ENCODE results near the gene PNP.

Gene PNP

DNA sequence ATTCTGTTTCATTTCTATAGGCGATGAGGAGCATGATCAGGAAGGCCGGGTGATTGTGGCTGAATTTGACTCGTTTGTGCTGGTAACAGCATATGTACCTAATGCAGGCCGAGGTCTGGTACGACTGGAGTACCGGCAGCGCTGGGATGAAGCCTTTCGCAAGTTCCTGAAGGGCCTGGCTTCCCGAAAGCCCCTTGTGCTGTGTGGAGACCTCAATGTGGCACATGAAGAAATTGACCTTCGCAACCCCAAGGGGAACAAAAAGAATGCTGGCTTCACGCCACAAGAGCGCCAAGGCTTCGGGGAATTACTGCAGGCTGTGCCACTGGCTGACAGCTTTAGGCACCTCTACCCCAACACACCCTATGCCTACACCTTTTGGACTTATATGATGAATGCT is 12.2 kb upstream of the PNP start:
- DNase-seq (ENCODE audit: extremely low read depth, low read depth): no peak
- TF ChIP-seq, protein P1, sequence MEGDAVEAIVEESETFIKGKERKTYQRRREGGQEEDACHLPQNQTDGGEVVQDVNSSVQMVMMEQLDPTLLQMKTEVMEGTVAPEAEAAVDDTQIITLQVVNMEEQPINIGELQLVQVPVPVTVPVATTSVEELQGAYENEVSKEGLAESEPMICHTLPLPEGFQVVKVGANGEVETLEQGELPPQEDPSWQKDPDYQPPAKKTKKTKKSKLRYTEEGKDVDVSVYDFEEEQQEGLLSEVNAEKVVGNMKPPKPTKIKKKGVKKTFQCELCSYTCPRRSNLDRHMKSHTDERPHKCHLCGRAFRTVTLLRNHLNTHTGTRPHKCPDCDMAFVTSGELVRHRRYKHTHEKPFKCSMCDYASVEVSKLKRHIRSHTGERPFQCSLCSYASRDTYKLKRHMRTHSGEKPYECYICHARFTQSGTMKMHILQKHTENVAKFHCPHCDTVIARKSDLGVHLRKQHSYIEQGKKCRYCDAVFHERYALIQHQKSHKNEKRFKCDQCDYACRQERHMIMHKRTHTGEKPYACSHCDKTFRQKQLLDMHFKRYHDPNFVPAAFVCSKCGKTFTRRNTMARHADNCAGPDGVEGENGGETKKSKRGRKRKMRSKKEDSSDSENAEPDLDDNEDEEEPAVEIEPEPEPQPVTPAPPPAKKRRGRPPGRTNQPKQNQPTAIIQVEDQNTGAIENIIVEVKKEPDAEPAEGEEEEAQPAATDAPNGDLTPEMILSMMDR (IDR thresholded peaks at IDR 0.05; ENCODE audit: low read depth, low read length): no peak

- TF ChIP-seq, protein P1 (IDR thresholded peaks at IDR 0.05; ENCODE audit: low read depth, low read length): no peak
- no peak for DNase-seq (ENCODE audit: extremely low read depth, low read depth)
Measured at GRCh38 chr14:20458031-20458789, 11.0 kb upstream of the PNP start.

DNA sequence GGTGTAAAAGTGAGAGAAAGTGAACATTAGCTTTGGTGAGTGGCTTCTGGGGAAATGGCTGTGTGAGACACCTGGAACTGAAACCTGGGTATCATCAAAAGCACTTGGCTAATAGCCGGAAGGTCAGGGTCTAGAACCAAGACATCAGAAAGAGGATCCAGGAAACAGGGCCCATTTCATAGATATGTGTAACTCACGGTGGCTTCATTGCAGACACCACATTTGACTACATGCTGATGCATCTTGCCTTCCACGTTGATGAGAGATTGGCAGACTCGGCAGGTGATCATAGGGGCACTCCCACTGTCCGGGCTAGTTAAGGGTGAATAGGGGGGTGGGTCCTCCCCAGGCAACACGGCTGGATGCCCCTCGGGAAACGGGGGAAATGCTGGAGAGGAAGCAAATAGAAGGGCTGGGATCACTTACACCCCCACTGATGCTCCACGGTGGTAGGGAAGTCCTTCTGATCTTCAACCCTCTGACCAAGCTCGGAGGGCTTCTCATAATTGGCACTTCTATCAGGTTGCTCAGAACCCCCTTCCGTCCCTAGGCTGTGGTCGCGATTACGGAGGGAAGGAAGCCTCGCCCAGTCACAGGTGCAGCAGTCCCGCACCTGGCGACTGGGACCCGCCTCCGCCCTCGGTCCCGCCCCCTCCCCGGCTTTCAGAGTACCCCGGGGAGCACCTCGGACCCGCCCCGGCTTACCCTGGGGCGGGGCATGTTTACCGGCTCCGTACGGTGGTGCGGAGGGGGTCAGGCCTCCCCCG is 8.6 kb upstream of the PNP start:
- TF ChIP-seq, protein P1 (IDR thresholded peaks at IDR 0.05; ENCODE audit: low read depth, low read length): no peak

GRCh38 chr14:20461225-20462141 is 7.7 kb upstream of the PNP start, which contains the start of gene PIP4P1:
Gene PIP4P1 (minus strand): TSS chr14:20461434. CDS start chr14:20461325, 109 bp downstream.
- TF ChIP-seq, protein P1 (IDR thresholded peaks at IDR 0.05; ENCODE audit: low read depth, low read length): no peak
- peak; percentile 100 for DNase-seq (ENCODE audit: extremely low read depth, low read depth)

More for the DNA sequence above, 8.6 kb upstream of the PNP start:
- no peak for DNase-seq (ENCODE audit: extremely low read depth, low read depth)

DNA sequence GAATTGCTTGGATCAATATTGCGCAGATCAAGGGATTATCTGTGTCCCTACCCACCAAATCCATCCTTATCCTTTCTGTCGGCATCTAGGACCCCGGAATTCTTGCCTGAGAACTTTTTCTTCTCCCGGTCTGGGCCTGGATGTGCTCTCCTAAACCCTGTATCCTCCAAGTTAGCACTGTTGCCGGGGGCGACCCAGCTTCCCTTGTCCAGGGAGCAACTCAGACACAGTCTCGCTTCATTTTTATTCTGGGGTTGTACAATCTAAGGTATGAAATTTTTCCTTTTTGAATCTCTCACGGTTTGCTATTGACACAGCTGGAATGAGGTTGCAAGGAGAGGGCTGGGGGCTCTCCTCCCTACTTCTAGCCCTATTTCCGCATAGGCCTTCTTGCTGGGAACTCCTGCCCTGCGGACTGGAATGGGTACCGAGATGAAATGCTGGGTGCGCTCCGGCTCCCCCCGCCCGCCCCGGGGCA is 403 bp upstream of the PNP start:
- TF ChIP-seq, protein P1 (IDR thresholded peaks at IDR 0.05; ENCODE audit: low read depth, low read length): no peak
- DNase-seq (ENCODE audit: extremely low read depth, low read depth): no peak

DNA sequence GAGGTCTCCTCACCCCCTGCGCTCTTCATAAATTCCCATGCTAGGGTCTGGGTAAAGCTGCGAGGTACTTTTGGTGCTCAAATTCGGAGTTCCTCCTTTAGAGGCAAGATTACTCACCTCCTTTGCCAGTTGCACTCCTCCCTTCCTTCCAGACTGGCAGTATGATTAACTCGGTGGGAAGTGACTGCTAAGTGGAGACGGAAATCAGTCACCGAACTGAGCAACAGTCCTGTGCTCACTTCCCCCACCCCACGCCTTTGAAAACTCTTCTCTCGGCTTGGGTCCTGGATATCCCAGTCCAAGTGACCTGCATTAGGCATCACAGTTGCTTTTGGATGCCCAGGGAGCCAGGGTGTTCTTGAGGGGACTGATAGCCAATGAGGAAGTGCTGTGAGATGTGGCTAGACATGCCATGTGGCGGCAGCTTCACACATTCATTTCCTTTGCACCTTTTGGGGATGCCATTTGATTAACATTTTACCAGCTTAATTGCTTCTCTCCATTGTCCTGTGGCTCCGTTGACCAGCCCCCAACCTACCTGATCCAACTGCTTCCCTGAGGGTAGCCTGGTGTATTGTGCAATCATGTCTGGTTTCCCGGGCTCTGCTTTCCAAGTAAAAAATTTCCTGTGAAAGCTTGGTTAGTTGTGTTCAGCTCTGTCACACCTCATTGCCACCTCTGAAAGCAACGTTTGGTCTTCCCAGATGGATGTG is 840 bp downstream of the PNP start:
- no peak for DNase-seq (ENCODE audit: extremely low read depth, low read depth)
- TF ChIP-seq, protein P1 (IDR thresholded peaks at IDR 0.05; ENCODE audit: low read depth, low read length): no peak
